ENCODE results near the gene CDH2. TPM values are rescaled to one million over a fixed set of nuclear protein-coding genes. Genes with fewer than 3 reads are reported as not detected.

The CDH2 gene
- total RNA-seq, 1 donor from 2014 or later = 198 TPM

DNA sequence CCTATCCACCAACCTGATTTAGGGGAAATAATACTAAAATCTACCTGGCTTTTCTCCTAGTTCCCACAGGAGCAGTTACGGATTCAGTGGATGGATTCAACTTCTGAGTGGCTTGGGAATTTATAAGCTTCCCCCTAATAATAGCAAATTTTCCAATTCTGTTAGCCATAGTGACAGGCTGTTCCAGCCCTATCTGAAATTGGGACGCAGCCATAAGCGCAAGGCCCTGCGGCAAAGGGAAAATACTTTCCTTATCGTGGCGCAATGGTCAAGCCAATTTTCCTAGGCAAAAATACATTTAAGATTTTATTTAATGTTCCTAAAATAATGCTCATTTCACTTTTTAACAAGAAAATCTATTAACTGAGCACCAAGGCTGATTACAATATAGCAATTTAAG, 49.7 kb downstream of the CDH2 start:
- no peaks in the 10 kb centered on the region for H3K9me3 Mint-ChIP-seq (ENCODE audit: low read depth)
- H3K27ac Mint-ChIP-seq (ENCODE audit: unreplicated experiment) = no peak overlapping the region
- H3K36me3 Mint-ChIP-seq (ENCODE audit: low read depth) = peaks cover 2% of the 10 kb centered on the region
- H3K27me3 Mint-ChIP-seq (ENCODE audit: low read depth) = no peaks in the 10 kb centered on the region
- no peak for DNase-seq (ENCODE audit: low spot score)
- H3K4me1 Mint-ChIP-seq (ENCODE audit: low read depth) = peaks cover 41% of the 10 kb centered on the region
- no peak overlapping the region for H3K4me3 Mint-ChIP-seq (ENCODE audit: unreplicated experiment)
- no peak for TF ChIP-seq CTCF (IDR thresholded peaks at IDR 0.05)

DNA sequence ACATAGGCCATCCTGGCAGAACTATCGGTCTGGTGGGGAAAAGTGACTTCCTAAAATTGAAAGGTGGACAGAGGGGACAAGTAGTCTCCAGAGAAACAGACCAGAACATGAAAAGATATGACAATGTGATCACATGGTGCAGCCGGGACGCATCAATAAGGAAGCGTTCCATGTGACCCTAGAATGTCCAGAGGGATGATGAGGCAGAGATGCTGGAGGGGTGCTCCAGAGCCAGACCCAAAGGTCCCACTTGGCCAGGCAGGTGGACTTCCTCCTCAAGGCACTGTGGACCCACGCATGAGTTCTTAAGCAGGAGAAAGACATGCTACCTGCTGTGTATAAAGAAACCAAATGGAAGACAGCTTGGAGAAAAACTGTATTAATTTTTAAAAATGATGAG, 50.2 kb downstream of the CDH2 start:
- DNase-seq (ENCODE audit: low spot score) = no peak
- no peaks in the 10 kb centered on the region for H3K9me3 Mint-ChIP-seq (ENCODE audit: low read depth)
- peaks cover 2% of the 10 kb centered on the region for H3K36me3 Mint-ChIP-seq (ENCODE audit: low read depth)
- no peaks in the 10 kb centered on the region for H3K27me3 Mint-ChIP-seq (ENCODE audit: low read depth)
- peaks cover 45% of the 10 kb centered on the region for H3K4me1 Mint-ChIP-seq (ENCODE audit: low read depth)
- no peak overlapping the region for H3K4me3 Mint-ChIP-seq (ENCODE audit: unreplicated experiment)
- TF ChIP-seq CTCF (IDR thresholded peaks at IDR 0.05) = no peak
- no peak overlapping the region for H3K27ac Mint-ChIP-seq (ENCODE audit: unreplicated experiment)

DNA sequence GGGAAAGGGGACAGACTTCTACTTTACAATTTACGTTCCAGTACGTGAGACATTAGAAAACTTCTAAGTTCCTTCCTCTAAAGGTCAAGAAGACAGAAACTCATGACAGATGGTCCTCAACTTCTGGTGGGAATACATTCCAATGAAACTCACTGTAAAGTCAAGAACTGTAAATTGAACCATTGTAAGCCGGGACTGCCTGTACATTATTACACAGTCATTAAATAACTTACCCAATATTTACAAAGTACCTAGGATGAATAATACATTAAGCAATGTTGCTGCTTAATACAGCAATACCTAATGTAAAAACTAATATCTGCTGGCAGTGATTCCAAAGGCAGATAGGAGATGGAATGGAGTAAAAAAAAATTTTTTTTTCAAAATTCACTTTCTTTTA, 51.9 kb downstream of the CDH2 start:
- peak overlapping the region; percentile 20 for H3K27ac Mint-ChIP-seq (ENCODE audit: unreplicated experiment)
- no peak for DNase-seq (ENCODE audit: low spot score)
- no peak for TF ChIP-seq CTCF (IDR thresholded peaks at IDR 0.05)
- H3K4me3 Mint-ChIP-seq (ENCODE audit: unreplicated experiment) = no peak overlapping the region
- H3K27me3 Mint-ChIP-seq (ENCODE audit: low read depth) = no peaks in the 10 kb centered on the region
- peaks cover 55% of the 10 kb centered on the region for H3K4me1 Mint-ChIP-seq (ENCODE audit: low read depth)
- H3K36me3 Mint-ChIP-seq (ENCODE audit: low read depth) = peaks cover 2% of the 10 kb centered on the region
- no peaks in the 10 kb centered on the region for H3K9me3 Mint-ChIP-seq (ENCODE audit: low read depth)

- no peak for DNase-seq (ENCODE audit: low spot score)
- TF ChIP-seq CTCF (IDR thresholded peaks at IDR 0.05) = no peak
- H3K9me3 Mint-ChIP-seq (ENCODE audit: low read depth) = no peaks in the 10 kb centered on the region
- peaks cover 2% of the 10 kb centered on the region for H3K36me3 Mint-ChIP-seq (ENCODE audit: low read depth)
- H3K4me1 Mint-ChIP-seq (ENCODE audit: low read depth) = peaks cover 58% of the 10 kb centered on the region
- no peak overlapping the region for H3K4me3 Mint-ChIP-seq (ENCODE audit: unreplicated experiment)
- H3K27me3 Mint-ChIP-seq (ENCODE audit: low read depth) = no peaks in the 10 kb centered on the region
- peak overlapping the region; percentile 20 for H3K27ac Mint-ChIP-seq (ENCODE audit: unreplicated experiment)
Observed at GRCh38 chr18:28124131-28125029, 52.5 kb downstream of the CDH2 start.

DNA sequence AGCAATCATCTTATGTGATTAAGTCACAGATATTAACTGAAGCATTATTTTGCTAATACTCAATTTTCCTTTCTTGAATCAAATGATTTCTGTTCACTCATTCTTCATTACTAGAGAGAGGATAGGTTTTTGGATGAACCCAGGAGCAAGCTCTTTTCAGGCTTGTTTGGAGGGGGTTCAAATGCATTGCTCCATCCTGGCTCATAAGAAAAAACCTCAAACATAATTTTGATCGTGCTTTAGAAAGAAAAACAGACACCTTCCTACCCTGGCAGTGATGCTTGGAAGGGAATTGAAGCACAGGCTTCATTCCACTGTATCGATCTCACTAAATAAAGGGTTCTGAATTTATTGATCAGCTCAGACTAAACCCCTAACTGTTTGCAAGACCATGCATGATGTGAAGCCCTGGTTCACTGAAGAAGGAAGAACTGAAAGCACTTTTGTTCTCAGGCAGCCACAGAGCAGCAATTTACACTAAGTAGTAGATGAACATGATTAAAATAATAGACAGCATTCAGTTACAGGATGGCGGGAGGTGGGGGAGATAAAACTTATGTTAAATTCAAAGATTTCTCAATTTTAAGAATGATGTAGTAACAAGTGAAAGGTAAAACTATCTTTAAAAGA, 53.4 kb downstream of the CDH2 start:
- TF ChIP-seq CTCF (IDR thresholded peaks at IDR 0.05) = no peak
- H3K36me3 Mint-ChIP-seq (ENCODE audit: low read depth) = peaks cover 2% of the 10 kb centered on the region
- H3K27ac Mint-ChIP-seq (ENCODE audit: unreplicated experiment) = peak overlapping the region; percentile 66
- H3K9me3 Mint-ChIP-seq (ENCODE audit: low read depth) = no peaks in the 10 kb centered on the region
- H3K27me3 Mint-ChIP-seq (ENCODE audit: low read depth) = no peaks in the 10 kb centered on the region
- no peak for DNase-seq (ENCODE audit: low spot score)
- peaks cover 63% of the 10 kb centered on the region for H3K4me1 Mint-ChIP-seq (ENCODE audit: low read depth)
- H3K4me3 Mint-ChIP-seq (ENCODE audit: unreplicated experiment) = no peak overlapping the region
